CD4-positive, alpha-beta T cell treated with Interleukin-21 for 1 hour (primary cell): Measurements from ENCODE around the gene ZNF256.

Experiments used
- DNase-seq: peaks from one replicate; pipeline ENCODE4 v3.0.0-alpha.2; 2020

Gene ZNF256

GRCh38 chr19:57947419-57948134 is at the start of gene ZNF256:
Gene ZNF256, minus strand, starts transcription at chr19:57947706. Its CDS starts 232 bp downstream, at chr19:57947474.
- DNase-seq: peak; percentile 92

GRCh38 chr19:57992841-57993240 is 45.3 kb upstream of the ZNF256 start:
- no peak for DNase-seq

GRCh38 chr19:57978586-57979289 is 31.2 kb upstream of the ZNF256 start:
- DNase-seq: no peak

DNA sequence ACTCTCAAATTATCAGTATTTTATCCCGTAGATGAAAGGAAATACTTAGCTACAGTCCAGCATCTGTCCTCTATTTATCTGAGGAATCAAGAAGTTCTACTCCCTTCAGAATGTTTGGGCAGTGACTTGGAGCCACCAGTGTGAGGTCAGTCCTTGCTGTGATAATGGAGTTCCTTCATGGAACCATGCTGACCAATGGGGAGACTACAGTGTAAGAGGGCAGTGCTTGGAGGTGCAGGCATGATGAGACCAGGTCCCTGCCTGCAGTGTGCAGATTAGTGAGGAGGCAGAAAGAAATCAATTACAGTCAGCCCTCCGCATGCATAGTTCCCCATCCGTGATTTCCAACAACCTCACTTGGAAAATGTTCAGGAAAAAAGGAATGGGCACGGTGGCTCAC is 26.9 kb upstream of the ZNF256 start, which contains the start of gene C19orf18:
Gene C19orf18, minus strand, starts transcription at position 101 of the 400 bp plus-strand sequence. CDS start 102 bp downstream, outside the sequence.
- no peak for DNase-seq

DNA sequence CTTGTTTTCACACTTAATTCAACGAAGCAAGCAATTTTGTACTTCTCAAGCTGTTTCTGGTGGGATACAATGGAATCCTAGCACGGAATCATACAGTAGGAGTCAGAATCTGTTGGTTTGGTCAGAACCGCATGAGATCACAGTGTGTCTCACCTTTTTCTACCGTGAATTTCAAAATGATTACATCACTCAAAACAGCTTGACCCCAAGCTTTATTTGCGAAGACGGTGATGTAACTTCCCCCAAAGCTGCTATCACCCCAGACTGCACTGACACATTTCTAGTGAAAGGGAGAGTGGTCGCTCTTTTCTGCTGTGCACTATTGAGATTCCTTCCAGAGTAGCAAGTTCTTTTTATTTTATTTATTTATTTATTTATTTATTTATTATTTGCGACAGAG is 17.3 kb upstream of the ZNF256 start:
- no peak for DNase-seq

- no peak for DNase-seq
Observed at GRCh38 chr19:57961785-57962184, 14.3 kb upstream of the ZNF256 start.

- DNase-seq: no peak
Observed at GRCh38 chr19:57954996-57955395, 7.5 kb upstream of the ZNF256 start.

DNA sequence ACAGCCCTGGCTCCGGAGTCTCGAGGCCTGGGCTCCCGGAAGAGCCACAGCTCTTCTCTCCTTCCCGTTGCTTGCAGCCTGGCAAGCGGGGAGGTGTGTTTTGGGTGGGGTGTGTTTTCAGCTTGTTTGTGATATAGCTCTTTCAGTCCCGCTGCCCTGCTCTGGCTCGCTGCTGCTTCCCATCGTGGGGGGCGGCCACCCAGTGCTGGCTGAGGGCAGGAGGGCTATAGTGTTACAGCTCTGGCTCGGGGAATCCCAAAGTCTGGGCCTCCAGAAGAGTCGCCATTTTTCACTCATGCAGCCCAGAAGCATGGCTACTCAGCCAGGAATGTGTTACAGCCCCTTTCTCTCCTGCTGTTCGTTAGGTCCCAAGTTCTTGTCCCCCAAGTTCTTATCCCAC is 2.2 kb upstream of the ZNF256 start:
- DNase-seq: no peak

DNA sequence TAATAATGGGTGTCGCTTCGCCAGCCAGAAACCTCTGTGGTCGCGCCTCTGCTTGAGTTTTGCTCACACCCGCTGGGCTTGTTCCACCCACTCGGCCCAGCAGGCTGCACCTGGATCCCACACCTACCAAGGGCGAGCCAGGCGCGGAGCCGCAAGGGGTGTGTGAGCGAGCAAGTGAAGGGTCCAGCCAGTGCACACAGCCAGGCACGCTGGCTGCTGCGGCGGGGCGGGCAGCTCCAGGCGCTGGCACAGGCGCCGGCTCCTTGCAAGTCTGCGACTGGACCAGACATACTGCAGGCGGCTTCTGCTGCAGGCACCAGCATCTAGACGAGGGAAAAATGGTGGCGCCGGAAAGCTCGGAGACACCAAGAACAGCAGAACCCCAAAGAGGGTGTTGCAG is 1.8 kb upstream of the ZNF256 start:
- DNase-seq: no peak

DNA sequence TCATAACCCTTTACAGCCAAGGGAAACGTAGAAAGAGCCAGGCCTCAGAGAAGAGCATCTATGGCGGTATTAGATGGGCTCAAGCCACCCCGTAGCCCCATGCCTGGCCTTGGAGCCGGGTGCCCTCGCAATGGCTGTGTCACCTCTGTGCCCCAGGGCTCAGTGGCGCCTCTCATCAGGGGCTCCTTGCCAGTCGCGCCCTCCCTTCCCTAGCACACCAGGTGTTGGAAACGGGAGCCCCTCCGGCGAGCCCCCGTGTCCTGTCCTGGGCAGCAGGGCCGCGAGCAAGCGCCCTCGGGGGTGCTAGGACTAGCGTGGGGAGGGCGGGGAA is 453 bp downstream of the ZNF256 start:
- DNase-seq: no peak

DNA sequence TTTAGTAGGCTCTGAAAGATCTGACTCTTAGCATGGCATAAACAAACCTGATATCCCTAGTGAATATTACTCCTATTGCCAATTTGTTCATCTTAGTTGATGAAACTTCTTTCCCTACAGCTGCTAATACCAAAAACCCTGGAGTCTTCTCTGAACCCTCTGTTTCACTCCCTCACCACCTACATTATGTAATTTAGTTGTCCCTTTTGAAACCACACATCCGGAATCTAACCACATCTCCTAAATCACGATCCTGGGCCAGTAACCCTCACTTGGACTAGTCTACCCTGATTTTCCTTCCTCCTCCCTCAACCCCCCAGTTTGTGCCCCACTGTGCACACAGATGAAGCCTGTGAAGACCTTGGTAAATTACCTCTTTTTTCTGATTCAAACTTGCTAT is 1.2 kb downstream of the ZNF256 start:
- DNase-seq: no peak

DNA sequence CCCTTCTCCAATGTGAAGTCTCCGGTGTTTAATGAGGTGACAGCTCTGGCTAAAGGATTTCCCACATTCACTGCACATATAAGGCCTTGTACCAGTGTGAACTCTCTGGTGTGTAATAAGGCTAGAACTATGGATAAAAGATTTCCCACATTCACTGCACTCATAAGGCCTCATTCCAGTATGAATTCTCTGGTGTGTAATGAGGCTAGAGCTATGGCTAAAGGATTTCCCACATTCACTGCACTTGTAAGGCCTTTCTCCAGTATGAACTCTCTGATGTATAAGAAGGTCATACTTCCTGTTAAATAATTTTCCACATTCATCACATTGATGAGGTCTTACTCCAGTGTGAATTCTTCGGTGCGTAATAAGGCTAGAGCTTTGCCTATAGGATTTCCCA is 5.9 kb downstream of the ZNF256 start:
- DNase-seq: no peak

DNA sequence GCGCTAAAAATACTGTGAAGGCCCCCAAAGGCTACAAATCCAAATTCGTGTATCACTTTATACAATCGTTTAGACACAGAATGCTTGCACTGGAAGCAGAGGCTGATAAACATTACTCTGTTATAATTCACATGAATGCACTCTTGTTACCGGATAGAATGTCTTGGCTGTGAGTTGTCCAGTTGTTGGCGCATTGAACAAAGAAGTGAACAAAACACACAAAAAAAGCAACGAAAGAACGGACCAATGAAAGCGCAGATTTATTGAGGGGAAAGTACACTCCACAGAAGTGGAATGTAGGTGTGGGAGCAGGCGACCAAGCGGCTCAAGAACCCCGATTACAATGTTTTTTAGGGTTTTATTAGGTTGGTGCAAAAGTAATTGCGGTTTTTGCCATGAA is 11.8 kb downstream of the ZNF256 start:
- no peak for DNase-seq

DNA sequence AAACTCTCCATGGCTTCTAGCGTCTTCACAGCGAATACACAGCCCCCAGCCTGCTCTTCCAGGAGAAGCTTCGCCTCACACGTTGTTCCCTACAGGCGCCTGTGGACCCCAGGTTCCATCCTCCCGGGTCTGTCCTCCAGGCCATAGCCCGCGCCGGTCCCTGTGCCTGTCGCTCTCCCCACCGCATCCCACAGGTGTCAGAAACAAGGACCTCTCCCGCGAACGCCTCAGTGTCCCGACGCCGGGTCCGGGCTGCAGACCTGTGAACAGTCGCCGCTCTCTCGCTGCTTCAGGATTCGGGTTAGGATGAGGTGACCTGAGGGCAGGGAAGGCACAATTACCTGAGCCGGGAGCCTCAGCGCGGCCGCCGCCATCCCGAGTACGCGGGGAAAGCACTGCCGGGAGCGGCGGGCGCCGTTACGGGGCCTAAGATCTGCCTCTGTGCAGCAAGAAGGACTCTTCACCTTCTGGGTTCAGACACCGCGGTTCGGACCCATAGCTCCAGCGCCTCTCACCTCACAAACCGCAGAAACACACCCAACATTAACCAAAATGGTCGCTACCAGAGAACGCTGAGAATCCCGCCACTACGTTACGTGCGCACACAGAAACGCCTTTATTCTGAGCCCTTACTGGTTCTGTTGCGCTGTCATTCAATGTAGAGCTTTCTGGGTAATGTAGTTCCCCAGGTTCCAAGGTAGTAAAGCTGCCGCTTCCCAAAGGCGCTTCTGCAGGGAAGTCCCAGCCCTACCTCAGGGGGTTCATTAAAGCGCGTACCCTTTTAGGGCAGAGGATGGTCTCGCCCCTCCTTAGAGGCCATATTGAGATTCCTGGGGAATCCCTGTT is 12.5 kb downstream of the ZNF256 start, which contains the start of gene ZNF418:
Gene ZNF418, minus strand, starts transcription at position 583 of the 846 bp plus-strand sequence. CDS start 1,580 bp downstream, outside the sequence.
- peak; percentile 70 for DNase-seq

DNA sequence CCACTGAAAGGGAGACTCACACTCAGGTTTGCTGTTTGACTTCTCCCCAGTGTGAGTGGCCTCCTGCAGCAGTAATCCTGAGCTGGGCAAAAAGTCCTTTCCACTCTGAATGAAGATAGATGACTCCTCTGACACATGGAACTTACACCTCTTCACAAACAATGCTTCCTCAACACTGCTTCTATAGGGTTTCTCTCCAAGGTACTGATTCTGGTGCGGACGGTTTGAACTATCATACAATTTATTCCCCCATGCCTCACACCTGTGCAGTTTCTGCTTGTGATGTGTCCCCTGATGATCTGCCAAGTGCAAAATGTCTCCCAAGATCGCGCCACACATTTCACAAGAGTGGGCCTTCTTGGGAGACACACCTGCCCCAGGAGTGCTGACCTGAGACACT is 19.9 kb downstream of the ZNF256 start:
- no peak for DNase-seq

- peak; percentile 94 for DNase-seq
Observed at GRCh38 chr19:57916168-57916995, 31.1 kb downstream of the ZNF256 start, which contains the start of gene ZNF417. Gene ZNF417, minus strand, starts transcription at chr19:57916592. Its CDS starts 181 bp downstream, at chr19:57916411.

DNA sequence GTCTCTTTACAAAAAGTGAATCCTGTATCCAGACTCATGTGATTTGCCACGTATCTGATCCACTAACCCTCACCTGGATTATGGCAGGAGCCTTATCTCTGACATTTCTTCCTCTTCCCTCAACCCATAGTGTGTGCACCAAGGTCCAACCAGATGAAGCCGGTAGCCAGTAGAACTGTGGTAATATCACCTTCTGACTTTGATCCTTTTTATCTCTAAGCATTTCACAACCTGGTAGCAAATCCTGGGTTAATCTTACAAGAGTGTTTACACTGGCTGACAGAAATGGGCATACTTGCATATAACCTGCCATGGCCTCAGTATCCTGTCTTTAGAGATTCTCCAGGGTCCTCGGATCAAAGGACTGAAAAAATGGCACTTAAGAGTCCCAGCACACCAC is 33.0 kb downstream of the ZNF256 start:
- no peak for DNase-seq

DNA sequence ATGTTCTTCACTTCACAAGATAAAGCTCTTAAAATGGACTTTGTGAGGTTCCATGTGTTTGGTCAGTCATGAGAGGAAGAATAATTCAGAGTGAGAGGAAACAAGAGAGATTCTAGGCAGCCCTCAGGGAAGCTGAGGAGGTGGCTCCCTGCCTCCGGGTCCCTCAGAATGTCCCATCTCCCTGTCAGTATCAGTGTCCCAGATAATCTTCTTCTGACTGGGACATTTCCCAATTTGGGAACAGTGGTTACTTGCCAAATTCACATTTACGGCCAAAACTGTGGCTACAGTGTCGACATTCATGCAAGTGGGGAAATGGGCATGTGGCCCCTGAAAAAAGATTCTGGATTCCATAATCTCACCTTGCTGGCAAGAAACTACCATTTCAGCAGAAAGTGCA is 40.1 kb downstream of the ZNF256 start:
- DNase-seq: no peak

DNA sequence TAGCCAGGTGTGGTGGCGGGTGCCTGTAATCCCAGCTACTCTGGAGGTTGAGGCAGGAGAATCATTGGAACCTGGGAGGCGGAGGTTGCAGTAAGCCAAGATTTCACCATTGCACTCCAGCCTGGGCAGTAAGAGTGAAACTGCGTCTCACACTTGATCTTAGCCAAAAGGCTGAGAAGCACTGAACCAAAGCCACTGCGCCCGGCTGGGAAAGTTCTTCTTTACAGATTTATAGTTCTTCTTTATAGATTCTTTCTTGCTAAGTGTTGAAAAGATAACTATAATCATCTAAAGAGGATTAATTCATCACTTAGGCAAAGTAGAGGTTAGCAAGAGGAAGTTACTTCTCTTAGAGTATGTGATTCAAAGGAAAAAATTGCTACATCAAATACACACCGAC is 42.2 kb downstream of the ZNF256 start:
- DNase-seq: no peak

GRCh38 chr19:57903618-57904184 is 43.8 kb downstream of the ZNF256 start:
- no peak for DNase-seq

DNA sequence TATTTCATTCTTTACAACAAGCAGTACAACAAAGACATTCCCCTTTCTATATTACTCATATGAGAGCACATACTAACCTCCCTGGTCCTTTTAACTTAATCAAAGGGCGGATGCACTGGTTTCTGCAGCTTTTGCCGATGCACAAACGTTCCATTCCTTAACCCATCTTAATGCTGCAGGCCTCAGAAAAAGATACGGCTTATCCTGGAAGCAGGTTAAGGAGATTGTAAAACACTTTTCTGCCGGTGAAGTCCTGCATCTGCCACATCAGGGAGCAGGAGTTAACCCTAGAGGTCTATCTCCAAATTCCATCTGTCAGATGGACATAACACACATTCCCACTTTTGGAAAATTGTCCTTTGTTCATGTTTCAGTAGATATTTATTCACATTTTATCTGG is 47.2 kb downstream of the ZNF256 start:
- DNase-seq: no peak
